IMR-90 (cell line): ENCODE data around the gene PCBD1.

ENCODE experiments used
- BHLHE40 ChIP-seq: fragments of 150-350 bp; IDR thresholded peaks from 2 replicates; pipeline ENCODE4 v1.6.1; 2016; ENCODE audit warnings: mild to moderate bottlenecking, low read depth, low read length
- CEBPB ChIP-seq: IDR thresholded peaks from 2 replicates; pipeline ENCODE4 v1.6.1; 2012; ENCODE audit warnings: low read depth, low read length, improper control_type of control experiment
- CHD1 ChIP-seq: IDR thresholded peaks from 2 replicates; pipeline ENCODE4 v1.6.1; 2012; ENCODE audit warnings: low read depth, low read length, improper control_type of control experiment
- FOS ChIP-seq: fragments of 150-350 bp; IDR thresholded peaks from 2 replicates; pipeline ENCODE4 v1.6.1; 2016; ENCODE audit warnings: low read depth, low read length
- MAFK ChIP-seq: IDR thresholded peaks from 2 replicates; pipeline ENCODE4 v1.6.1; 2012; ENCODE audit warnings: low read depth, low read length, improper control_type of control experiment
- MXI1 ChIP-seq: IDR thresholded peaks from 2 replicates; pipeline ENCODE4 v1.6.1; 2012; ENCODE audit warnings: low read depth, mild to moderate bottlenecking, low read length, moderate library complexity, borderline replicate concordance
- NFE2L2 ChIP-seq: fragments of 150-350 bp; IDR thresholded peaks from 2 replicates; pipeline ENCODE4 v1.6.1; 2016; ENCODE audit warnings: low read depth, mild to moderate bottlenecking, low read length
- POLR2A ChIP-seq: IDR thresholded peaks from 2 replicates; pipeline ENCODE4 v1.6.1; 2012; ENCODE audit warnings: mild to moderate bottlenecking, low read depth, low read length
- SMC3 ChIP-seq: fragments of 150-350 bp; IDR thresholded peaks from 2 replicates; pipeline ENCODE4 v1.6.1; 2016; ENCODE audit warnings: low read depth, mild to moderate bottlenecking, antibody characterized with exemption, low read length, moderate library complexity
- TF ChIP-seq, protein P1 (sequence below): conservative IDR thresholded peaks from 2 replicates; pipeline ENCODE4 v1.5.1; 2012; ENCODE audit warnings: mild to moderate bottlenecking, low read depth, low read length, improper control_type of control experiment
- TF ChIP-seq, protein P2 (sequence below): fragments of 150-350 bp; IDR thresholded peaks from 2 replicates; pipeline ENCODE4 v1.6.1; 2016; ENCODE audit warnings: low read depth, mild to moderate bottlenecking, low read length, moderate library complexity, borderline replicate concordance
- TF ChIP-seq, protein P3 (sequence below): fragments of 150-350 bp; IDR thresholded peaks from 2 replicates; pipeline ENCODE4 v1.6.1; 2017; ENCODE audit warnings: mild to moderate bottlenecking, antibody characterized with exemption, low read length, low read depth

DNA sequence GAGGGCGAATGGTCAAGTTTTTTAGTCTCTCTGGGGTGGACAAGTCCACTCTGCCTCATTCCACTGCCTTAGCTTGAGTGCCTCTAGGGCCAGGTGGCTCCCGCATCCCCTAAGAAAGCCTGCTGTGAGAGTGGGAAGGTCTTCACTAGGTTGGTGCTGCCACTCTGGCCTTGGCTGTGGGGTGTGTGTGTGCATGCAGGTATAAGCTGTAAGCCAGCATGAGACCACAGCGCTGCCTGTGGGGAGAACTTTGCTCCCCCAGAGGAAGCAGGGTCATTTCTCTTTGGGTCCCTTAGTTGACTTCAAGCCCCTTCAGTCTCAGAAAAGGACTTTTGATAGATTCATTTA lies 25.5 kb upstream of the PCBD1 start:
- no peak for TF ChIP-seq CEBPB
- TF ChIP-seq, protein P1, sequence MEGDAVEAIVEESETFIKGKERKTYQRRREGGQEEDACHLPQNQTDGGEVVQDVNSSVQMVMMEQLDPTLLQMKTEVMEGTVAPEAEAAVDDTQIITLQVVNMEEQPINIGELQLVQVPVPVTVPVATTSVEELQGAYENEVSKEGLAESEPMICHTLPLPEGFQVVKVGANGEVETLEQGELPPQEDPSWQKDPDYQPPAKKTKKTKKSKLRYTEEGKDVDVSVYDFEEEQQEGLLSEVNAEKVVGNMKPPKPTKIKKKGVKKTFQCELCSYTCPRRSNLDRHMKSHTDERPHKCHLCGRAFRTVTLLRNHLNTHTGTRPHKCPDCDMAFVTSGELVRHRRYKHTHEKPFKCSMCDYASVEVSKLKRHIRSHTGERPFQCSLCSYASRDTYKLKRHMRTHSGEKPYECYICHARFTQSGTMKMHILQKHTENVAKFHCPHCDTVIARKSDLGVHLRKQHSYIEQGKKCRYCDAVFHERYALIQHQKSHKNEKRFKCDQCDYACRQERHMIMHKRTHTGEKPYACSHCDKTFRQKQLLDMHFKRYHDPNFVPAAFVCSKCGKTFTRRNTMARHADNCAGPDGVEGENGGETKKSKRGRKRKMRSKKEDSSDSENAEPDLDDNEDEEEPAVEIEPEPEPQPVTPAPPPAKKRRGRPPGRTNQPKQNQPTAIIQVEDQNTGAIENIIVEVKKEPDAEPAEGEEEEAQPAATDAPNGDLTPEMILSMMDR, result no peak
- TF ChIP-seq BHLHE40, result no peak
- no peak for TF ChIP-seq FOS
- no peak for TF ChIP-seq POLR2A
- no peak for TF ChIP-seq NFE2L2
- TF ChIP-seq, protein P2, sequence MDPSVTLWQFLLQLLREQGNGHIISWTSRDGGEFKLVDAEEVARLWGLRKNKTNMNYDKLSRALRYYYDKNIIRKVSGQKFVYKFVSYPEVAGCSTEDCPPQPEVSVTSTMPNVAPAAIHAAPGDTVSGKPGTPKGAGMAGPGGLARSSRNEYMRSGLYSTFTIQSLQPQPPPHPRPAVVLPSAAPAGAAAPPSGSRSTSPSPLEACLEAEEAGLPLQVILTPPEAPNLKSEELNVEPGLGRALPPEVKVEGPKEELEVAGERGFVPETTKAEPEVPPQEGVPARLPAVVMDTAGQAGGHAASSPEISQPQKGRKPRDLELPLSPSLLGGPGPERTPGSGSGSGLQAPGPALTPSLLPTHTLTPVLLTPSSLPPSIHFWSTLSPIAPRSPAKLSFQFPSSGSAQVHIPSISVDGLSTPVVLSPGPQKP, result no peak
- no peak for TF ChIP-seq CHD1
- no peak for TF ChIP-seq MXI1
- no peak for TF ChIP-seq MAFK
- no peak for TF ChIP-seq SMC3
- TF ChIP-seq, protein P3, sequence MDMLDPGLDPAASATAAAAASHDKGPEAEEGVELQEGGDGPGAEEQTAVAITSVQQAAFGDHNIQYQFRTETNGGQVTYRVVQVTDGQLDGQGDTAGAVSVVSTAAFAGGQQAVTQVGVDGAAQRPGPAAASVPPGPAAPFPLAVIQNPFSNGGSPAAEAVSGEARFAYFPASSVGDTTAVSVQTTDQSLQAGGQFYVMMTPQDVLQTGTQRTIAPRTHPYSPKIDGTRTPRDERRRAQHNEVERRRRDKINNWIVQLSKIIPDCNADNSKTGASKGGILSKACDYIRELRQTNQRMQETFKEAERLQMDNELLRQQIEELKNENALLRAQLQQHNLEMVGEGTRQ, result no peak
